ENCODE measurements around the gene ATP13A4. TPM values are rescaled to one million over a fixed set of nuclear protein-coding genes. Genes with fewer than 3 reads are reported as not detected.
A peak's percentile ranks its signal among the peaks of the same experiment; 100 is the strongest.

The ATP13A4 gene
- total RNA-seq, 1 donor from 2014 or later: 0.27 TPM

DNA sequence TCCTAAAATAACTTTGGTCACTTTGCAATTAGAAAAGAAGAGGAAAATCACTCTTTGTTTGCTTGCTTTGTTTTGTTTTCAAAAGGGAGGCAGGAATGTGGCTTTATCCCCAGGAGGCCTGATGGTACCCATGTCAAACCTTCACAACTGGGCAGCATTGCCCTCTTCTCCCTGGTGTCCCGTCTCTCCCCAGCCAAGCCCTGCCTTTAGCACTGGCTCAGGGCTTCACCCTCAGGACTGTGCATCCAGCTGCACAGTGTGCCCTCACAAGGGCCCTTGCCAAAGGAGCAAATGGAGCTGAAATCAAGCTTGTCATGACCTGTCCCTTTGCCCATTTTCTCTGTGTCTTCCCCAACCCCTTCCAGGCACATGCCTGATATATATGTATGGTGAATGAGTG, 147.0 kb downstream of the ATP13A4 start:
- Mint-ChIP-seq H3K4me3 (ENCODE audit: unreplicated experiment) (no peak overlapping the region), H3K27ac (ENCODE audit: unreplicated experiment) (no peak overlapping the region), H3K36me3 (ENCODE audit: unreplicated experiment) (no peaks in the 10 kb centered on the region), H3K4me1 (ENCODE audit: unreplicated experiment) (no peaks in the 10 kb centered on the region), H3K9me3 (ENCODE audit: unreplicated experiment) (no peaks in the 10 kb centered on the region), H3K27me3 (ENCODE audit: unreplicated experiment) (no peaks in the 10 kb centered on the region)
- TF ChIP-seq CTCF (IDR thresholded peaks at IDR 0.05): no peak
- DNase-seq (ENCODE audit: extremely low spot score, unreplicated experiment): no peak

DNA sequence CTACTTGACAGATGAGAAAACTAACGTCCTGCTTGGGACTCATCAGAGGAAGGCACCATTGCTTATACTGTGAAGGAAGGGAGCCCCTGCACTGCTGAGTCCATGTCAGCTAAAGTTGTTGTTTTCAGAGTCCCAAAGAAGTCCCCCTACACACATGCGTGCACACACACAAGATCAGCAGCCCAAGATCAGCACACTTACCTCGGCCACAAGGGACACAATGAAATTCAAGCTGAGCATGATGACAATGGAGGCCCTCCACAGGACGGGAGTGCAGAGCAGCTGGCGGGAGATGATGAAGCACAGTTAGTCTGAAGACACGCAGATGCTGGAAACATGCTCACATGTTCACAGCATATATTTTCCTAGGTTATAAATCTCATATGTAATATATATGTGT, 147.6 kb downstream of the ATP13A4 start:
- H3K27ac Mint-ChIP-seq (ENCODE audit: unreplicated experiment): no peak overlapping the region
- H3K27me3 Mint-ChIP-seq (ENCODE audit: unreplicated experiment): no peaks in the 10 kb centered on the region
- no peak for TF ChIP-seq CTCF (IDR thresholded peaks at IDR 0.05)
- no peaks in the 10 kb centered on the region for H3K4me1 Mint-ChIP-seq (ENCODE audit: unreplicated experiment)
- DNase-seq (ENCODE audit: extremely low spot score, unreplicated experiment): no peak
- no peak overlapping the region for H3K4me3 Mint-ChIP-seq (ENCODE audit: unreplicated experiment)
- H3K36me3 Mint-ChIP-seq (ENCODE audit: unreplicated experiment): no peaks in the 10 kb centered on the region
- H3K9me3 Mint-ChIP-seq (ENCODE audit: unreplicated experiment): no peaks in the 10 kb centered on the region

- no peak for DNase-seq (ENCODE audit: extremely low spot score, unreplicated experiment)
- no peak overlapping the region for H3K27ac Mint-ChIP-seq (ENCODE audit: unreplicated experiment)
- no peaks in the 10 kb centered on the region for H3K4me1 Mint-ChIP-seq (ENCODE audit: unreplicated experiment)
- H3K36me3 Mint-ChIP-seq (ENCODE audit: unreplicated experiment): no peaks in the 10 kb centered on the region
- H3K9me3 Mint-ChIP-seq (ENCODE audit: unreplicated experiment): no peaks in the 10 kb centered on the region
- no peak for TF ChIP-seq CTCF (IDR thresholded peaks at IDR 0.05)
- no peak overlapping the region for H3K4me3 Mint-ChIP-seq (ENCODE audit: unreplicated experiment)
- no peaks in the 10 kb centered on the region for H3K27me3 Mint-ChIP-seq (ENCODE audit: unreplicated experiment)
Observed at GRCh38 chr3:193403307-193403706, 151.4 kb downstream of the ATP13A4 start.

GRCh38 chr3:193400304-193400703, 154.4 kb downstream of the ATP13A4 start:
- H3K4me3 Mint-ChIP-seq (ENCODE audit: unreplicated experiment): no peak overlapping the region
- no peaks in the 10 kb centered on the region for H3K9me3 Mint-ChIP-seq (ENCODE audit: unreplicated experiment)
- no peak overlapping the region for H3K27ac Mint-ChIP-seq (ENCODE audit: unreplicated experiment)
- H3K4me1 Mint-ChIP-seq (ENCODE audit: unreplicated experiment): no peaks in the 10 kb centered on the region
- DNase-seq (ENCODE audit: extremely low spot score, unreplicated experiment): no peak
- TF ChIP-seq CTCF (IDR thresholded peaks at IDR 0.05): no peak
- no peaks in the 10 kb centered on the region for H3K36me3 Mint-ChIP-seq (ENCODE audit: unreplicated experiment)
- H3K27me3 Mint-ChIP-seq (ENCODE audit: unreplicated experiment): no peaks in the 10 kb centered on the region

DNA sequence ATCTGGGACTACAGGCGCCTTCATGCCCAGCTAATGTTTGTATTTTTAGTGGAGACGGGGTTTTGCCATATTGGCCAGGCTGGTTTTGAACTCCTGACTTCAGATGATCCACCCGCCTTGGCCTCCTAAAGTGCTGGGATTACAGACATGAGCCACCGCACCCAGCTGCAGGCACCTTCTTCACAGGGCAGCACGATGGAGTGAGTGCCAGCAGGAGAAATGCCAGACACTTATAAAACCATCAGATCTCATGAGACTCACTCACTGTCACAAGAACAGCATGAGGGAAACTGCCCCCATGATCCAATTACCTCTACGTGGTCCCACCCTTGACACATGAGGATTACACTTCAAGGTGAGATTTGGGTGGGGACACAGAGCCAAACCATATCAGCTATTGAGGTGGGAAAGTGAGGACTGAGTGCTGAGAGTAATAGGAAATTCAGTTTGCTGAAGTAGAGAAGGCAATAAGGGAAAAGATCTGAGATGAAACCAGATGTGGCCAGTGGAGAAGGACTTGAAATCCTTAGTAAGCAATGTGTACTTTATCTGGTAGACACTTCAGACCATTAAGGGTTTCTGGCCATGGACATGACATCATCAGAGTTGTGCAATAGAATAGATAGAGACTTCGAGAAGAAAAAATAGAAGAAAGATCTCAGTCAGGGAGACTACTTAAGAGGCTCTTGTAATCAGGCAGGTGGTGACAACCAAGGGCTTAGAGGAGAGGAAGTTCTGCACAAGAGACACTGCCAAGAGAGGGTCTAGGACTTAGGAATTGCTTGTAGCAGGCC, 158.0 kb downstream of the ATP13A4 start:
- no peaks in the 10 kb centered on the region for H3K27me3 Mint-ChIP-seq (ENCODE audit: unreplicated experiment)
- no peak for TF ChIP-seq CTCF (IDR thresholded peaks at IDR 0.05)
- H3K36me3 Mint-ChIP-seq (ENCODE audit: unreplicated experiment): no peaks in the 10 kb centered on the region
- DNase-seq (ENCODE audit: extremely low spot score, unreplicated experiment): peak; percentile 34
- H3K9me3 Mint-ChIP-seq (ENCODE audit: unreplicated experiment): peaks cover 7% of the 10 kb centered on the region
- no peaks in the 10 kb centered on the region for H3K4me1 Mint-ChIP-seq (ENCODE audit: unreplicated experiment)
- H3K27ac Mint-ChIP-seq (ENCODE audit: unreplicated experiment): no peak overlapping the region
- H3K4me3 Mint-ChIP-seq (ENCODE audit: unreplicated experiment): no peak overlapping the region

Data from osteocyte (in vitro differentiated cells).